HG03066 (cell line): ENCODE measurements around the gene VPS45.
"Not testable (repeated sequence)": the region's sequence is repeated elsewhere in the genome, so short reads cannot be mapped to it uniquely, and the experiment has no call there.

ENCODE experiments used
- ATAC-seq: cut with Tn5 transposase; IDR thresholded peaks from one replicate; pipeline ENCODE4 v1.9.1; 2021; ENCODE audit warnings: low read depth; ENCODE audit not compliant: unreplicated experiment

The VPS45 gene

DNA sequence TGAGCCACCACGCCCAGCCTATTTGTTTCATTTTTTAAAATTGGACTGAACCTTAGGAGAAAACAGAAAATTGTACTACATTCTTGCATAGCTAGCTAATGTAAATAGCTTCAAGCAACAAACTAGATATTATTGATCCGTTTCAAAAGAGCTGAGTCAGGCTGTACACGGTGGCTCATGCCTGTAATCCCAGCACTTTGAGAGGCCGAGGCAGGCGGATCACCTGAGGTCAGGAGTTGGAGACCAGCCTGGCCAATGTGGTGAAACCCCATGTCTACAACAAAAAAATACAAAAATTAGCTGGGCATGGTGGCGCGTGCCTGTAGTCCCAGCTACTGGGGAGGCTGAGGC is 118.8 kb downstream of the VPS45 start:
- not testable (repeated sequence) for ATAC-seq

- ATAC-seq: no peak
Measured at GRCh38 chr1:150186789-150187559, 119.4 kb downstream of the VPS45 start.

- ATAC-seq: no peak
Measured at GRCh38 chr1:150187560-150187931, 120.0 kb downstream of the VPS45 start.

DNA sequence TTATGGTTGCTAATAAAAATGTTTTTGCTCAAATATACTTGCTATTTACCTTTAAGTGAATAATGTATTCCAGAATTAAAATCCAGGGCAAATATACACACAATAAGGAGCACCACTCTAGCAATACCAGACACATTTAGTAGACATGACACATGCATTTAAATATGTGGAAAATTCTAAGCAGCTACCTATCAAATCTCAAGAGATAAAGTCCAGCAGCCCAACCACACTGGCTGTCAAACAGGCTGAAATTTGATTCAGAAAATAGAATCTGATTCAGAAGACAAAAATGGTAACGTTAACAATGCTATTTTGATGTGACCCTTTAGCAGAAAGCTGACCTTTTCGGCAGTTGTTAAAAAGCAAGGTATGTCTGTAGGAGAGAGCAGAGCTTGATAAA is 124.4 kb downstream of the VPS45 start:
- no peak for ATAC-seq

GRCh38 chr1:150194381-150195031 is 126.9 kb downstream of the VPS45 start:
- no peak for ATAC-seq
